SH-SY5Y (cell line): ENCODE results near the gene TLCD3B.

Experiments used
- GATA2 ChIP-seq: IDR thresholded peaks from 2 replicates; pipeline ENCODE4 v1.6.1; 2011; ENCODE audit warnings: mild to moderate bottlenecking, low read depth, low read length
- GATA3 ChIP-seq: IDR thresholded peaks from 2 replicates; pipeline ENCODE4 v1.6.1; 2011; ENCODE audit warnings: low read depth, mild to moderate bottlenecking, low read length, moderate library complexity

Gene TLCD3B

DNA sequence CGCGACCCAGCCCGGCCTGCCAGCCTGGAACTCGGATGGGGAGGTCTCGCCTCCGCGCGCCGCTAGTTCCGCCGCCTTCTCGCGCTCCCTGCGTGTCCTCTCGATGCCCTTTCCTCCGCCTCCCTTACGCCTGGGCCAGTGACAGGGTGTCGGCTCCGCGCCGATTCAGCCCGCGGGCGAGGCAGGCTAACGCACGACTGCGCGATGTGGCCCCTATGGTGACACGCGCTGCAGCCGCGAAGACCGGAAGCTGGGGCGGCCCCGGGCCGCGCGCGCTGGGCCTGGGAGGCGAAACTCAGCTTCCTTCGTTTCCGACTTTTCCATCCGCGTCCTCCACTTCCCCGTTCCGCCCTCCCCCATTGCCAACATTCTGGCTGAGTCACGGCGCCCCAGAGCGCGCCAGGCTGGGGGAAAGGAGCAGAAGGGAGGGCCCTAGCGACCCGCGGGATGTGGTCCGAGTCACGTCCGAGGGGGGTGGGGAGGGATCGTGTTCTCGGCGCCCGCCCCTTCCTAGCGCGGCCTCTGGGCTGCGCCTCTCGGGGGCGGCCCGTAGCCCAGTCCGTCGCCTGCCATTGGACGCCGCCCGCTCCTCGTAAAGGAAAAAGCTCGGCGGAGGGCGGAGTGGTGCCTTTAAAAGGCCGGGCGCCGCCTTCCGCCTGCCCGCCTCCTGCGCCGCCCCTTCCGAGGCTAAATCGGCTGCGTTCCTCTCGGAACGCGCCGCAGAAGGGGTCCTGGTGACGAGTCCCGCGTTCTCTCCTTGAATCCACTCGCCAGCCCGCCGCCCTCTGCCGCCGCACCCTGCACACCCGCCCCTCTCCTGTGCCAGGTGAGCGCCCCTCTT is 34.3 kb upstream of the TLCD3B start, which contains the start of gene ALDOA:
Gene ALDOA, plus strand, starts transcription at position 659 of the 841 bp plus-strand sequence. CDS start 1,138 bp downstream, outside the sequence.
- TF ChIP-seq GATA3 (no peak), GATA2 (no peak)

DNA sequence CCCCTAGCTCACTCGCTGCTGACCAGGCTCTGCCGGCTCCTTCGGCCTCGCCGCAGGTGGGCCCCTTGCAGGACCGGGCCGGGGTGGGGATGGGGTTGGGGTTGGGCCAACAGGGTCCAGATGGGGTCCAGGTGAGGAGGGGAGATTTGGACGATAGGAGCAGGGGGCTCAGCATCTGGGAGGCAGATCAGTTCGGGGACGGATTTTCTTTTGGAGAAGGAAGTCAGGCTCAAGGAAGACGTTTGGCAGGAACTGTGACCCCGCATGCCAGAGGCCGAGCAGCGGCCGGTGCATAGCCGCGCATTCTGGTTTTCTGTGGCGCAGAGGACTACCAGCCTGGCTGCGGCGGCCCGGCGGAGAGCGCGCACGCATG is 33.6 kb upstream of the TLCD3B start:
- no peak for TF ChIP-seq GATA3
- peak; percentile 25; the same call in 1 of the 2 replicates for TF ChIP-seq GATA2

DNA sequence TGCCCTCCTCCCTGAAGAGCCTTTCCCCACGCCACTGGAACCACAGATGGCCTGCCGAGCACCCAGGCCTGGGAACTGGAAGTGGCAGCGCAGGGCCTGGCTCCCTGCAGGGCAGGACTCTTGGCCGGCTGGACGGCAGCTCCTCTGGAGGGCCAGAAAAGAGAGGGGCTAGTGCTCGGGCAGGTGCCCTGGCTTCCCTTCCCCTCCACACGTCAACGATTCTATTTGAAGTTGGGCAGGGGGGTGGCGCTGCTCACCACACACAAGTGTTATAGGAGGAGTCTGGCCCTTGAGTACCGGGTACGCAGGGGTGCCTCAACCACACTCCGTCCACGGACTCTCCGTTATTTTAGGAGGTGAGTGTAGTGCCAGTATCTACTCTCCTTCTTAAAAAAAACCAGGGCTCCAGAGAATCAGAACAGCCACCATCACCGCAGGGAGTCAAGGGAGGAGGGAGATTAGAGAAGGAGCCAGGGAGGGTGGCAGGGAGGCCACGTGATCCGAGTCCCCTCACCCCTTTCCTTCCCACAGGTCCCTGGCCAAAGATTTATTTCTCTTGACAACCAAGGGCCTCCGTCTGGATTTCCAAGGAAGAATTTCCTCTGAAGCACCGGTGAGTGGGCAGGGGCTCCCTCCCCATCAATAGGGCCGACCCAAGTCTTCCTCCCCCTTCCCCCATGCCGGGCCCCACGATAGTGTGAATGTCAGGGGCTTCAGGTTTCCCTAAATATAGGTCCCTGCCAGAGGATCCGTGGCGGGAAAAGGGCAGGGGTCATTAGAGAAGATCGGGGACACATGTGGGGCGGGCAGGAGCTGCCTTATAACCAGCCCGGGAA is 33.0 kb upstream of the TLCD3B start:
- TF ChIP-seq GATA3 (no peak), GATA2 (no peak)

DNA sequence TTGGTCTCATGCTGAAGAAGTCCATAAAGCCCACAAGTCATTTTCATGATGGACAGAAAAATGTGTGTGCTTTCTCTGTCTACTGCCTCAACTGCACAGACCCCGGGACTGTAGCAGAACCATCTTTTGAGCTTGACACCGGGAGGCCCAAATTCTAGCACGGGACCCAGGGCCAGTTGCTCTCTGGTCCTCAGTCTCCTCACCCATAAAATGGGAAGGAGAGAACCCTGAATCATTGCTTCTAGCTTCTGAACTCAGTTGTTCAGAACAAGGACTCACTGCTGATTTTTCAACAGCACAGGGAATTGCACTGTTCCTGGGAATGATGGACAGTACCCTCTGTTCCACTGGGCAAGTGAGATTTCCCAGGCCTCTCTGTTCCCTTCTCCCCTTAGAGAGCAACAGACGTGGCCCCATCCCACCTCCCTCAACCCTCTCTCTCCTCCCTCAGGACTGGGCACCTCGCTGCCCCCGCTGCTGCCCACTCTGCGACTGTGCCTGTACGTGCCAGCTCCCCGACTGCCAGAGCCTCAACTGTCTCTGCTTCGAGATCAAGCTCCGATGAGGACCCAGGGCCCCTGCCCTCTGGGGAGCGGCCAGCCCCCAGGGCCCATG is 32.3 kb upstream of the TLCD3B start:
- TF ChIP-seq GATA2 = no peak
- TF ChIP-seq GATA3 = no peak

DNA sequence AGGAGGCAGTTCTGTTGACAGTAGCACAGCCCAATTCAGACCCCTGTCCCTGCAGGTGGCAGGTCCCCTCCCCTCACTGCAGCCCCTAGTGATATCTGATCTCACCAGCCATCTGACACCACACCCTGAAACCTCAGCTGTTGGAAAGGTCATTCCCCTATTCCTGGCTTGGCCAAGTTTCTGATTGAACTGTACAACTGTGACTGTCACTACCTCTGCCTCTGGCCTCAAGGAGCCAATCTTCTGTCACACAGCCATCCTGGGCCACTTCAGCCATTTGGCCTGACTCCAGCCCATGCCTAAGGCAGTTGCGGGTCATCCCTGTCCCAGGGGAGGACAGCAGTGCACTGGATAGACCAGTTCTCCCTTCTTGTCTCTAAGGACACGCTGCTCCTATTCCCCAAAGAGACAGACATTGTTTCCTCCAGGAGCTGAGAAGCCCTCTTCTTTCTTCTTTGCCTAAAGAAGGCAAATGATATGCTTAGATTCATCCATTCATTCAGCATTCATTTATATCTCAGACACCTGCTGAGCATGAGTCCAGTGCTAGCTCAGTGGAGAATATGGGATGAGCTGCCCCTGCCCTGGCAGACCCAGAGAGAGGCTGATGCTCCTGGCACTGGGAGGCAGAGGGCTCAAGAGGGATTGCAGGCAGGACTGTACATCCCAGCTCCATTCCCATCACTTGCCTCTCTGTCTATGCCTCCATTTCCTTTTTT is 29.9 kb upstream of the TLCD3B start:
- no peak for TF ChIP-seq GATA3
- TF ChIP-seq GATA2 = no peak

- TF ChIP-seq GATA2 = no peak
- TF ChIP-seq GATA3 = no peak
Measured at GRCh38 chr16:30060346-30060745, 29.3 kb upstream of the TLCD3B start.

GRCh38 chr16:30054959-30055553 is 24.0 kb upstream of the TLCD3B start:
- TF ChIP-seq GATA2 (no peak), GATA3 (no peak)

DNA sequence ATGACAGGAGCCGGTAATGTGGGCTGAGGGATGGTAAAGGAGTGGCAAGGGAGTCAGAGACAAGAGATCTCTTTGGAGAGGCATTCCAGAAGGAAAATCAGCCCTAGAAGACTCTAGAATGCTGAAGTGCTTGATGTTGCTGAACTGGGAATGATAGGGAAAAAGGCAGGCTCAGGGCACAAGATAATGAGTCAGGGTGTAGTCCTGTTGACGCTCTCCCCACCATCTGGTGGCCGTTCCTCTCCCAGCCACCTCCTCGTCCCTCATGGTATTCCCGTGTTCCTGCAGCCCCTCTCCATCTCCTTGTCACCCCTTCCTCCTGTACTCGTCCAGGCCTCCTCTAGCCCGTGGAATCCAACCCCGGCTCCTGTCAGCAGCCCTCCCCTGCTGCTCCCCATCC is 23.4 kb upstream of the TLCD3B start:
- TF ChIP-seq GATA3 = no peak
- no peak for TF ChIP-seq GATA2

DNA sequence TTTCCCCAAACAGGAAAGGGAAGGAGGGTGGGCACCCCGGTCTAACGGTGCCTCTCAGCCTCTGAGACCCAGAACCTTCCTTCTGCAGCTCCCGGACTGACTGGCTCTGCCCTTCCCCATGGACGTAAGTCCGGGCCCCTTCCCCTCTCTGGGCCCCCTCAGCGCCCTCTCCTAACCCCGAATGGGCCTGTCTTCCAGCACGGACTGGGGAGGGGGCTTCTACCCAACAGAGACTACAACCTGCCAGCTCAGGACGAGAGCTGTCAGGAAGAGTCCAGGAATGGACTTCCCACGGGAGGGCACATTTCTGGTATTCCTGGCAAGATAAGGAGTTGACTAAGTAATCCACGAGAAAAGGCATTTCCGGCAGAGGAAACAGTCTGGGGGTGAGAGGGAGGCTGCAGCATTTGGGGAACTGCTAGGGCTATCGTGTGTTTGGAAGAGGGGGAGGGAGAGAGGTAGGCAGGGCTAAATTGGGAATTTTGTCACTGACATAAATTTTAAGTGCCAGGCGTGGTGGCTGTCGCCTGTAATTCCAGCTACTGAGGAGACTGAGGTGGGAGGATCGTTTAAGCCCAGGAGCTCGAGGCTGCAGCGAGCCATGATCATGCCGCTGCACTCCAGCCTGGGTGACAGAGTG is 22.4 kb upstream of the TLCD3B start:
- no peak for TF ChIP-seq GATA3
- no peak for TF ChIP-seq GATA2

DNA sequence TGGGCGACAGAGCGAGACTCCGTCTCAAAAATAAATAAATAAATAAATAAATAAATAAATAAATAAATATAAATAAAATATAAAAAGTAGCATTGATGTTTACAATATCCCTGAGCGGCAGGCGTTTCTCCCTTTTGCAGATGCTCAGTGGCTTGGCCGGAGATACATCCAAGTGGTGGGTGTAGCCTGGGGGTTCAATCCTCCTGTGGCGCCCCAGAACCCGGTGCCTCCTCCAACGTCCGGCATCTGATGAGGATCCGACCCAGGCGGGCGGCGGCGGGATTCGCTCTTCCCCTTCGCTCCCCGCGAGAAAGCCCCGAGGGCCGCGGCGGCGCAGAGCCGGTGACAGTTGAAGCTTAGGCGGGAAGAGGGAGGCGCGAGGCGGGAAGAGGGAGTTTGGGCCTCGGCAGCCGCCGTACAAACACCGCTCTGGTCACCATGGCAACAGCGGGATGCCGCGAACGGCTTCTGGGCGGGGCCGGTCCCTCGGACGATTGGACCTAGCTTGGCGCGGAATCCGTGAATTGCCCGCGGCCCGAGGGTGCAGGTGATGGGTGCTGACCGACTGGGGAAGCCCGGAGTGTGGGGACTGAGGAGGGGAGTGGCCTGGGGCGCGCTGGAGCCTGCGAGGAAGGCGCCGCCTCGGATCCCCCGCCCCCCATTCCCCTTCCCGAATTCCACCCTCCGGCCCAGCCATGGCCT is 21.8 kb upstream of the TLCD3B start:
- no peak for TF ChIP-seq GATA3
- TF ChIP-seq GATA2 = no peak

- TF ChIP-seq GATA3 = no peak
- TF ChIP-seq GATA2 = no peak
Measured at GRCh38 chr16:30051518-30051917, 20.4 kb upstream of the TLCD3B start.

DNA sequence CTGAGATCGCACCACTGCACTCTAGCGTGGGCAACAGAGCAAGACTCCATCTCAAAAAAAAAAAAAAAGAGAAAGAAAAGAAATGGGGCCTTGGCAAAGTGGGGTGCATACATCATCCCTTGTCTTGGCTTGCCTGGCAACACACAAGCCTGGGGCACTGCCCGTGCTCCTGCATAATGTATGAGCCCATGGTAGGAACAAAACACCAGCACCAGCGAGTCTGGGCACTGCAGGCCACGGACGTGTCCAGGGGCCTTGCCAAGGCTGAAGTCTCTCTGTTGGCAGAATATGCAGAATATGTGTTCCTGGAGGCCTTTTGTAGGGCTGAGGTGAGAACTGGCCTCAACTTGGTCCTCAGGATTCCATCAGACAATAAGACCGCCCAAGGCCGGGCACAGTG is 18.8 kb upstream of the TLCD3B start:
- no peak for TF ChIP-seq GATA2
- no peak for TF ChIP-seq GATA3

DNA sequence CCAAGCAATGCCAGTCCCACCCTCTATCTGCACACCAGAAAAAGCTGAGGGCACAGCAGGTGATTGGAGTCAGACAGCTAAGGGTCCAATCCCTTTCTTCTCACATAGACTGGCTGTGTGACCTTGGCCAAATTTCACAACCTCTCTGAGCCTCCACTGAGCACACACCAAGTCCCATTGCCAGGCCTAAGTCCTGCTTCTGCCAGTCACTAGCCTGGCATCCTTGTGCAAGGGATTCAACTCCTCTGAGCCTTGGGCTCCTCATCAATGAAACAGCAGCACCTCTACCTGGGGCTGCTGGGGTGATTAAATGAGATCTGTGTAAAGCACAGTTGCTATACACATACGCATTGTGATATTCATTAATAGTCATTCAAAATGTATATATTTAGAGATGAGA is 15.5 kb upstream of the TLCD3B start:
- no peak for TF ChIP-seq GATA3
- TF ChIP-seq GATA2 = no peak
